Measurements from ENCODE around the gene RANBP3.
"Not testable (repeated sequence)": the region's sequence is repeated elsewhere in the genome, so short reads cannot be mapped to it uniquely, and the experiment has no call there.

RANBP3 gene

GRCh38 chr19:5897189-5897969, 80.6 kb downstream of the RANBP3 start:
- no peak for DNase-seq

- DNase-seq = no peak
These were observed 81.4 kb downstream of the RANBP3 start for GRCh38 chr19:5896365-5897076.

GRCh38 chr19:5895890-5896289, 82.0 kb downstream of the RANBP3 start:
- DNase-seq = no peak

DNA sequence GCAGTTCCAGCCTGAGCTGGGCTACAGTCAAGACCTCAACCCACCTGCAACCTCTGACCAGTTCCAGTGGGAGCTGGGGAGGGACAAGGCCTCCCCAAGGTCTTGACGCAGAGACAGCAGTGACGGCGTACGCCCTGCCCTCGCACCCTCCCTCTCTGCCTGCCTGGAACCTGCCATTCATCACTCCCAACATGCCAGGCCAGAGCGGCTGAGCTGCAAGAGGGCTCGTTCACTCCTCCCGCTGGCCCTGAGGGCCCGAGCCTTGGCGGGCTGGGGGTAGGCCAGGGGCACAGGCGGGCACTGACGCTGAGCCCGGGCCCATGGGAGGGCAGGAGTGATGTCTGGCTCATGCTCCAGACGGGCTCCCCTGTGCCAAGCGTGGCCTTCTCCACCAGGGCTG, 82.5 kb downstream of the RANBP3 start:
- no peak for DNase-seq

DNA sequence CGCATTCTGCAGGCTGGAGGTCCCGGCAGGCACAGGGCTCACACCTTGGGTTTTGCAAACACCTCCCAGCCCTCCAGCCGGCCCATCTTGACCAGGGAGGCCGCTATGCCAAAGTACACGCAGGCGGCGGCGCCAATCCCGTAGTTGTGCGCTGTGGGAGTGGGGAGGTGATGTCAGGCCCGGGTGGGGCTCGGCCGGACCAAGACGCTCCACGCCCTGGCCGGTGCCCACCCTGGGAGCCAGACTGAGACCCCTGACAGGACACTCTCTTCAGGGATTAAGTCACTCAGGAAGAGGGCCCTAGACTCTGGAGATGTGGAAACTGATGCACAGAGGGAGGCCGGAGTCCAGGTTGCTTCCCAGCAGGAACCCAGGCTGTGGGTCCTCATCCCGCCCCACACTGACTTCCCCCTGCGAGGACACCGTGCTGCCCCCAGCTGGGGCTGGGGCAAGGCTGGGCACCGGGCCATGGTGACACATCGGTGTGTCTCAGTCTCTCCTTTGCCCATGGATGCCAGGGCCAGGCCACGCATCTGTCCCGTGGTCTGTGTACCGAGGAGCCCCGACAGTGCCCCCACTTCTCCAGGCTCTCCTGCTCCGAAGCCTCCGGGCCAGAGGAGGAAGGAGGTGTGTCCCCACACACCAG, 83.1 kb downstream of the RANBP3 start:
- DNase-seq = no peak

- no peak for DNase-seq
These were observed 83.8 kb downstream of the RANBP3 start for GRCh38 chr19:5893907-5894703.

GRCh38 chr19:5893296-5893903, 84.5 kb downstream of the RANBP3 start:
- DNase-seq = no peak

GRCh38 chr19:5892772-5893275, 85.1 kb downstream of the RANBP3 start:
- DNase-seq = no peak

GRCh38 chr19:5891938-5892771, 85.8 kb downstream of the RANBP3 start:
- no peak for DNase-seq

GRCh38 chr19:5891572-5891937, 86.4 kb downstream of the RANBP3 start:
- no peak for DNase-seq

- DNase-seq = no peak
These were observed 87.8 kb downstream of the RANBP3 start for GRCh38 chr19:5890099-5890498.

GRCh38 chr19:5889288-5889971, 88.5 kb downstream of the RANBP3 start:
- DNase-seq = no peak

GRCh38 chr19:5884065-5884811, 93.7 kb downstream of the RANBP3 start:
- DNase-seq = not testable (repeated sequence)

DNA sequence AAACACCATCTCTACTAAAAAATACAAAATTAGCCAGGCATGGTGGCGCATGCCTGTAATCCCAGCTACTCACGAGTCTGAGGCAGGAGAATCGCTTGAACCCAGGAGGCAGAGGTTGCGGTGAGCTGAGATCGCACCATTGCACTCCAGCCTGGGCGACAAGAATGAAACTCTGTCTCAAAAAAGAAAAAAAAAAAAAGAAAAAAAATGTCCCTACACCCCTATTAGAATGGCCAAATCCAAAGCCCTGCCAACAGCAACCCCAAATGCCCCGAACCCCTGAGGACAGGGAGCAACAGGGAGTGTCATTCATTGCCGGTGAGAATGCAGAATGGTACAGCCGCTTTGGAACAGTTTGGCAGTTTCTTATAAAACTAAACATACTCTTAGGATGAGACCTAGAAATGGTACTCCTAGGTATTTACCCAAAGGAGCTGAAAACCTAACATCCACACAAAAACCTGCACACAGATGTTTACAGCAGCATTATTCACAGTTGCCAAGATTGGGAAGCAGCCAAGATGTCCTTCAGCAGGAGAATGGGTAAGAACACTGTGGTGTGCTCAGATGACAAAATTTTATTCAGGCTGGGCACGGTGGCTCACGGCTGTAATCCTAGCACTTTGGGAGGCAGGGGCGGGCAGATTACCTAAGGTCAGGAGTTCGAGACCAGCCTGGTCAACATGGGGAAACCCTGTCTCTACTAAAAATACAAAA, 94.6 kb downstream of the RANBP3 start:
- not testable (repeated sequence) for DNase-seq

- no peak for DNase-seq
These were observed 95.4 kb downstream of the RANBP3 start for GRCh38 chr19:5882421-5882968.

- DNase-seq = no peak
These were observed 96.2 kb downstream of the RANBP3 start for GRCh38 chr19:5881543-5882299.

GRCh38 chr19:5880604-5881078, 97.3 kb downstream of the RANBP3 start:
- DNase-seq = no peak

- DNase-seq = no peak
These were observed 97.7 kb downstream of the RANBP3 start for GRCh38 chr19:5880196-5880595.
